Muscle layer of colon (tissue), 2 donors: ENCODE data around the gene ALCAM.

ENCODE experiments used
- H3K27ac ChIP-seq: one replicate; pipeline ENCODE4 v1.7.0; 2013; ENCODE audit warnings: low read depth, mild to moderate bottlenecking, low read length, moderate library complexity
- H3K27me3 ChIP-seq, 2 donors: one replicate each; pipeline ENCODE4 v1.7.0; 2013; ENCODE audit warnings: low read length in 2 of 2, mild to moderate bottlenecking in 2 of 2; ENCODE audit not compliant: insufficient read depth in 2 of 2, control insufficient read depth in 1 of 2
- H3K36me3 ChIP-seq: one replicate; pipeline ENCODE4 v1.7.0; 2013; ENCODE audit warnings: mild to moderate bottlenecking, low read length; ENCODE audit not compliant: insufficient read depth
- H3K4me1 ChIP-seq: one replicate; pipeline ENCODE4 v1.7.0; 2013; ENCODE audit warnings: mild to moderate bottlenecking, low read length; ENCODE audit not compliant: insufficient read depth
- H3K4me3 ChIP-seq, 2 donors: one replicate each; pipeline ENCODE4 v1.7.0; 2013; ENCODE audit warnings: low read length in 2 of 2, low read depth in 1 of 2, mild to moderate bottlenecking in 1 of 2, moderate library complexity in 1 of 2
- H3K9ac ChIP-seq: one replicate; pipeline ENCODE4 v1.7.0; 2013; ENCODE audit warnings: low read length
- H3K9me3 ChIP-seq: one replicate; pipeline ENCODE4 v1.7.0; 2013; ENCODE audit warnings: mild to moderate bottlenecking, low read length
- donor health status: abdominal sarcoma.
- donor health status: Adenocarcinoma of cecum.

Gene ALCAM

GRCh38 chr3:105521770-105522169 lies 155.1 kb downstream of the ALCAM start:
- H3K4me1 ChIP-seq, result no peaks in the 10 kb centered on the region
- H3K4me3 ChIP-seq, result no peak overlapping the region
- H3K9me3 ChIP-seq, result no peaks in the 10 kb centered on the region
- no peak overlapping the region for H3K27ac ChIP-seq
- no peaks in the 10 kb centered on the region for H3K27me3 ChIP-seq
- H3K9ac ChIP-seq, result no peak overlapping the region
- H3K36me3 ChIP-seq, result no peaks in the 10 kb centered on the region

GRCh38 chr3:105523501-105523900 lies 156.8 kb downstream of the ALCAM start:
- no peaks in the 10 kb centered on the region for H3K36me3 ChIP-seq
- no peak overlapping the region for H3K9ac ChIP-seq
- no peaks in the 10 kb centered on the region for H3K9me3 ChIP-seq
- no peak overlapping the region for H3K27ac ChIP-seq
- no peak overlapping the region for H3K4me3 ChIP-seq
- no peaks in the 10 kb centered on the region for H3K4me1 ChIP-seq
- no peaks in the 10 kb centered on the region for H3K27me3 ChIP-seq

GRCh38 chr3:105525531-105525930 lies 158.8 kb downstream of the ALCAM start:
- Histone ChIP-seq H3K9me3 (no peaks in the 10 kb centered on the region), H3K27me3 (no peaks in the 10 kb centered on the region), H3K27ac (no peak overlapping the region), H3K36me3 (no peaks in the 10 kb centered on the region), H3K4me1 (no peaks in the 10 kb centered on the region), H3K9ac (no peak overlapping the region), H3K4me3 (no peak overlapping the region)

GRCh38 chr3:105526360-105527111 lies 159.8 kb downstream of the ALCAM start:
- Histone ChIP-seq H3K4me1 (no peaks in the 10 kb centered on the region), H3K36me3 (no peaks in the 10 kb centered on the region), H3K9me3 (no peaks in the 10 kb centered on the region), H3K9ac (no peak overlapping the region), H3K4me3 (no peak overlapping the region), H3K27ac (no peak overlapping the region), H3K27me3 (no peaks in the 10 kb centered on the region)

GRCh38 chr3:105527535-105527934 lies 160.8 kb downstream of the ALCAM start:
- Histone ChIP-seq H3K9me3 (no peaks in the 10 kb centered on the region), H3K27me3 (no peaks in the 10 kb centered on the region), H3K4me3 (no peak overlapping the region), H3K4me1 (no peaks in the 10 kb centered on the region), H3K36me3 (no peaks in the 10 kb centered on the region), H3K27ac (no peak overlapping the region), H3K9ac (no peak overlapping the region)

- Histone ChIP-seq H3K27ac (no peak overlapping the region), H3K36me3 (no peaks in the 10 kb centered on the region), H3K27me3 (no peaks in the 10 kb centered on the region), H3K9me3 (no peaks in the 10 kb centered on the region), H3K4me1 (no peaks in the 10 kb centered on the region), H3K9ac (no peak overlapping the region), H3K4me3 (no peak overlapping the region)
Observed at GRCh38 chr3:105527949-105528348, 161.2 kb downstream of the ALCAM start.

GRCh38 chr3:105528955-105529354 lies 162.2 kb downstream of the ALCAM start:
- Histone ChIP-seq H3K36me3 (no peaks in the 10 kb centered on the region), H3K27me3 (no peaks in the 10 kb centered on the region), H3K9me3 (no peaks in the 10 kb centered on the region), H3K9ac (no peak overlapping the region), H3K4me1 (no peaks in the 10 kb centered on the region), H3K27ac (no peak overlapping the region), H3K4me3 (no peak overlapping the region)

GRCh38 chr3:105529456-105529855 lies 162.7 kb downstream of the ALCAM start:
- no peaks in the 10 kb centered on the region for H3K36me3 ChIP-seq
- no peaks in the 10 kb centered on the region for H3K4me1 ChIP-seq
- H3K9me3 ChIP-seq, result no peaks in the 10 kb centered on the region
- no peak overlapping the region for H3K4me3 ChIP-seq
- no peaks in the 10 kb centered on the region for H3K27me3 ChIP-seq
- H3K9ac ChIP-seq, result no peak overlapping the region
- H3K27ac ChIP-seq, result no peak overlapping the region

GRCh38 chr3:105532251-105532650 lies 165.5 kb downstream of the ALCAM start:
- Histone ChIP-seq H3K27ac (no peak overlapping the region), H3K9ac (no peak overlapping the region), H3K9me3 (no peaks in the 10 kb centered on the region), H3K36me3 (no peaks in the 10 kb centered on the region), H3K27me3 (no peaks in the 10 kb centered on the region), H3K4me1 (no peaks in the 10 kb centered on the region), H3K4me3 (no peak overlapping the region)

GRCh38 chr3:105533960-105534359 lies 167.3 kb downstream of the ALCAM start:
- H3K9ac ChIP-seq, result no peak overlapping the region
- H3K36me3 ChIP-seq, result no peaks in the 10 kb centered on the region
- H3K9me3 ChIP-seq, result no peaks in the 10 kb centered on the region
- H3K27me3 ChIP-seq, result no peaks in the 10 kb centered on the region
- H3K4me3 ChIP-seq, result no peak overlapping the region
- no peaks in the 10 kb centered on the region for H3K4me1 ChIP-seq
- H3K27ac ChIP-seq, result no peak overlapping the region

- H3K9me3 ChIP-seq, result no peaks in the 10 kb centered on the region
- H3K27me3 ChIP-seq, result no peaks in the 10 kb centered on the region
- no peak overlapping the region for H3K4me3 ChIP-seq
- no peak overlapping the region for H3K9ac ChIP-seq
- no peaks in the 10 kb centered on the region for H3K36me3 ChIP-seq
- H3K27ac ChIP-seq, result no peak overlapping the region
- no peaks in the 10 kb centered on the region for H3K4me1 ChIP-seq
Observed at GRCh38 chr3:105534491-105534890, 167.8 kb downstream of the ALCAM start.

GRCh38 chr3:105537371-105538080 lies 170.8 kb downstream of the ALCAM start:
- Histone ChIP-seq H3K4me3 (no peak overlapping the region), H3K9me3 (no peaks in the 10 kb centered on the region), H3K9ac (no peak overlapping the region), H3K4me1 (no peaks in the 10 kb centered on the region), H3K36me3 (no peaks in the 10 kb centered on the region), H3K27ac (no peak overlapping the region), H3K27me3 (no peaks in the 10 kb centered on the region)
